Activated T-helper 2 cell treated with anti-CD3 and anti-CD28 coated beads, Interferon-gamma antibody, Interleukin-2, Interleukin-4, amounts not matched to agents 10 μg/mL and 5 μg/mL and 100 μg/mL, durations not matched to agents 14 hours and 24 hours and 36 hours (primary cell): ENCODE data around the gene TMEM235. TPM values are rescaled to one million over a fixed set of nuclear protein-coding genes. Genes with fewer than 3 reads are reported as not detected.

ENCODE experiments used
- DNase-seq: peaks from one replicate; pipeline ENCODE4 v3.0.0; 2021; ENCODE audit warnings: low spot score
- H3K27ac Mint-ChIP-seq: one replicate; pipeline ENCODE4 v1.8.0; 2021; ENCODE audit warnings: mixed read lengths
- H3K27me3 Mint-ChIP-seq: one replicate; pipeline ENCODE4 v1.8.0; 2021; ENCODE audit warnings: low read depth, mixed read lengths
- H3K36me3 Mint-ChIP-seq: one replicate; pipeline ENCODE4 v1.8.0; 2021; ENCODE audit warnings: low read depth, mixed read lengths
- H3K4me1 Mint-ChIP-seq: one replicate; pipeline ENCODE4 v1.8.0; 2021; ENCODE audit warnings: low read depth, mixed read lengths
- H3K4me3 Mint-ChIP-seq: one replicate; pipeline ENCODE4 v1.8.0; 2021; ENCODE audit warnings: low read depth, mild to moderate bottlenecking, moderate library complexity, mixed read lengths
- H3K9me3 Mint-ChIP-seq: one replicate; pipeline ENCODE4 v1.8.0; 2021; ENCODE audit warnings: mixed read lengths
- intact Hi-C: fragments of 100-400 bp; cut with micrococcal nuclease; formaldehyde crosslinking; loops from one replicate; pipeline ENCODE4 v1.15.1; 2023
- total RNA-seq: library from RNA; stranded (reverse); gene quantifications from 2 replicates; pipeline ENCODE4 v1.2.3, GENCODE V29; 2022

Gene TMEM235
- not detected in 2 replicates for total RNA-seq

DNA sequence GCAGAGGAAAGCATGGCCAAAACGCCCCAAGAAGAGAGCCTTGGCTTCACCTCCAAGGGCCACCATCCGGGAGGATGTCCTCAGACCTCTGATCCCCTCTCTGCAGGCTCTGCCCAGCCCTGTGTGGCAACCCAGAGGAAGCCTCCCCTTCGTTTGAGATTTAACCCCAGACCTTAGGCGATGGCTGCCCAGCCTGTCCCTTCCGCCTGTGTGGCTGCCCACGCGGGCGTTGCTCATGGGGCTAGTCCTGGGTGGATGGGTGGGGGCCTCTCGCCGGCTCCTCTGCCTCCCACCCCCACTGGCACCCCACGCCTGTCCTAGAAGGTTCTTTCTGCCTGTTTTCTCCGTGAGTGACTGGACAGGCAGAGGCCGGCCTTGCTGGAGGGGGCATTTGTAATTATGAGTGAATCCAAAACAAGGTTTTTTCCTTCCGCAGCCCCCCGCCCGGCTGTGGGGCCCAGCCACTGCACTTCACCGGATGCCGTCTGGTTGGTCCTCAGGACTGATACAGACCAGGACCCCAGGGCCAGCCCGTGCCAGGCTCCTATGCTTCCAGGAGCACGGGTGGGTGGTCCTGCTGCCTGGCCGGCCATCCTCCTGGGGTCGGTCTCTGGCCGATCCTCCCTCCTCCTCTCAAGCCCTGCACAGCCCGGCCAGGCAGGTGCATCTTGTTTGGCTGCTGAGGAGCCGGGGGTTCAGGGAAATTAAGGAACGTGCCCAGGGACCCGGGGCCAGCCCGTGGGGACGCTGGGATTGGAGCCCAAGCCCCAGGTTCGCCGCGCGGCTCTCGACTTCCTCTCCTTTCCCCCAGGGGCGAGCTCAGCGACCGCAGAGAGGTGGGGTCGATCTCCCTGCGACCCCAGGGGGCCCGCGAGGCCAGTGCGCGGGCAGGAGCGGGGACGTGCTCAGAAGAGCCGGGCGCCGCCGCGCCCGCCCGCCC lies at the start of gene TMEM235:
TMEM235 (plus strand) TSS at position 636 of the 940 bp plus-strand sequence. CDS start 393 bp downstream, outside the sequence.
- no peak for DNase-seq
- no peak within 1 kb of the TSS for H3K4me3 Mint-ChIP-seq
- H3K36me3 Mint-ChIP-seq = no peaks in the 10 kb centered on the region
- no peaks in the 10 kb centered on the region for H3K9me3 Mint-ChIP-seq
- no peak within 1 kb of the TSS for H3K27ac Mint-ChIP-seq
- H3K4me1 Mint-ChIP-seq = peaks cover 5% of the 10 kb centered on the region
- intact Hi-C loops = no loop called here
- peaks cover 27% of the 10 kb centered on the region for H3K27me3 Mint-ChIP-seq

DNA sequence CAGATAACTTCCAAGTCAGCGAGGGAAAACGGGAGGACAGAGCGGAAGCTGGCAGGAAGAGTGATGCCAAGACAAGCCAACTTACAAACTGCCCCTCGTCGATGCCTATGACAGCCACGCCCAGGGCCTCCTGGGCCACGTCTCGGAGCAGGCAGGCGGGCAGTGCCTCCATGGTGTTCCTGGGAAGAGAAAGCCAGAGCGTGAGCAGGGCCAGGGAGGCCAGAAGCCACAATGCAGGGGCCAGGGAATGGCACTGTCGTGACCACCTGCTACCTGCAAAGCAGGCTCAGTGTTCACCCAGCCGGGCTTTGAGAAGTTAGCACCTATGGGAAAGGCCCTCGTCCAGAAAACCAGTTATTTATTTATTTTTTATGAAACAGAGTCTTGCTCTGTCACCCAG lies 48.9 kb upstream of the TMEM235 start:
- H3K27ac Mint-ChIP-seq = no peak overlapping the region
- peaks cover 30% of the 10 kb centered on the region for H3K4me1 Mint-ChIP-seq

GRCh38 chr17:78183916-78184315 lies 47.5 kb upstream of the TMEM235 start:
- no peaks in the 10 kb centered on the region for H3K27me3 Mint-ChIP-seq
- intact Hi-C loops = no loop called here
- H3K4me1 Mint-ChIP-seq = peaks cover 33% of the 10 kb centered on the region
- no peak for DNase-seq
- H3K36me3 Mint-ChIP-seq = peaks cover 46% of the 10 kb centered on the region
- H3K9me3 Mint-ChIP-seq = no peaks in the 10 kb centered on the region
- H3K4me3 Mint-ChIP-seq = no peak overlapping the region
- H3K27ac Mint-ChIP-seq = no peak overlapping the region

More for the DNA sequence above, 48.9 kb upstream of the TMEM235 start:
- Mint-ChIP-seq H3K9me3 (no peaks in the 10 kb centered on the region), H3K27me3 (no peaks in the 10 kb centered on the region), H3K36me3 (peaks cover 51% of the 10 kb centered on the region), H3K4me3 (no peak overlapping the region)
- DNase-seq = no peak
- intact Hi-C loops = no loop called here

DNA sequence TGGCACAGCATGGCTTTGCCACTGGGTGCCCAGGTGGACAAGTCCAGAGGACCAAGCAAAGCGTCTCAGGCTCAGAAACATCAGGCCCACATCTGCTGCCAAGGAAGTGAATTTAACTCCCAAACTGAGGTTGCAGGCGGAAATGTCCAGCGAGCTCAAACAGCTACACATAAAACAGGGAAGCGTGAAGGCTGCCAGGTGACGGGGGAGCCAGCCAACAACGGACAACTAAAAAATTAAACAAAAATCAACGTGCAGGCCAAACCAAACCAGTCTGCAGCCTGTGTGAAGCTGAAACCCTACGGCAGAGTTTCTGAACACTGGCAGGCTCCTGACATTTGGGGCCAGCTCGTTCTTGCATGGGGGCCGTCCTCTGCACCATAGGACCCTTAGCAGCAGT lies 47.1 kb upstream of the TMEM235 start:
- intact Hi-C loops = no loop called here
- Mint-ChIP-seq H3K9me3 (no peaks in the 10 kb centered on the region), H3K36me3 (peaks cover 41% of the 10 kb centered on the region), H3K27me3 (no peaks in the 10 kb centered on the region), H3K27ac (no peak overlapping the region), H3K4me1 (peaks cover 33% of the 10 kb centered on the region), H3K4me3 (peak overlapping the region; percentile 38)
- no peak for DNase-seq

- peak overlapping the region; percentile 29 for H3K27ac Mint-ChIP-seq
- intact Hi-C loops = no loop called here
- H3K4me1 Mint-ChIP-seq = peaks cover 33% of the 10 kb centered on the region
- no peaks in the 10 kb centered on the region for H3K27me3 Mint-ChIP-seq
- H3K4me3 Mint-ChIP-seq = peak overlapping the region; percentile 59
- H3K9me3 Mint-ChIP-seq = no peaks in the 10 kb centered on the region
- peaks cover 36% of the 10 kb centered on the region for H3K36me3 Mint-ChIP-seq
- no peak for DNase-seq
Measured at GRCh38 chr17:78184868-78185267, 46.6 kb upstream of the TMEM235 start.

- peaks cover 29% of the 10 kb centered on the region for H3K4me1 Mint-ChIP-seq
- H3K4me3 Mint-ChIP-seq = peak overlapping the region; percentile 87
- peaks cover 30% of the 10 kb centered on the region for H3K36me3 Mint-ChIP-seq
- DNase-seq = no peak
- peak overlapping the region; percentile 77 for H3K27ac Mint-ChIP-seq
- intact Hi-C loops = loop anchor here (2.0 kb wide), 1 partner anchor 17 kb away; the partner anchor contains the start of gene SYNGR2
- no peaks in the 10 kb centered on the region for H3K9me3 Mint-ChIP-seq
- no peaks in the 10 kb centered on the region for H3K27me3 Mint-ChIP-seq
Measured at GRCh38 chr17:78185981-78186691, 45.3 kb upstream of the TMEM235 start.

GRCh38 chr17:78186692-78187595 lies 44.5 kb upstream of the TMEM235 start, which contains the start of the genes AFMID and TK1:
TSS of gene AFMID (plus strand) at chr17:78187362. CDS start at chr17:78187371, 9 bp downstream.
TSS of gene TK1 (minus strand) at chr17:78187052. CDS start at chr17:78186994, 58 bp downstream.
- Mint-ChIP-seq H3K36me3 (peaks cover 28% of the 10 kb centered on the region), H3K4me1 (peaks cover 27% of the 10 kb centered on the region), H3K27me3 (no peaks in the 10 kb centered on the region), H3K9me3 (no peaks in the 10 kb centered on the region), H3K27ac (peak within 1 kb of the TSS; percentile 77), H3K4me3 (peak within 1 kb of the TSS; percentile 87)
- peak; percentile 89 for DNase-seq
- intact Hi-C loops = loop anchor here (1.0 to 2.0 kb wide), 2 partner anchors 18 to 47 kb away; partner anchors contain the start of gene SYNGR2

DNA sequence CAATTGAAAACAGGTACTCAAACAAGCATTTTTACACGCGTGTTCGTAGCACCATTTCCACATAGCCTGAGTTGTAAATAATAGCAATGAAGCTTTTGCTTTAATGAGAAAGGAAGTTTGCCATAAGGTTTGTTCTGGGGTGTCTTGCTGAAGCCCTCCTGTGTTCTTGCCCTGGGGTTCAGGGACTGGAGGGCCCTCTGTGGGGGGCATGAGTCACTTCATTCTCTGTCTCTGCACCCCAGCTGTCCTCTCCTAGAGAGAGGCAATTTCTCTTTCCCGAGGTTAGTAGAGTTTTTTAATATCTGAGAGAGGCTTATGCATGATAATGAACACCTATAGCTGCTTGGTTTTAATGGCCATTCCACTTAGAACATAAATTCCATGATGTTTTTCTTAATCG lies 34.7 kb upstream of the TMEM235 start:
- Mint-ChIP-seq H3K27me3 (no peaks in the 10 kb centered on the region), H3K4me3 (no peak overlapping the region), H3K36me3 (peaks cover 18% of the 10 kb centered on the region), H3K9me3 (no peaks in the 10 kb centered on the region), H3K4me1 (peaks cover 2% of the 10 kb centered on the region), H3K27ac (no peak overlapping the region)
- intact Hi-C loops = no loop called here
- DNase-seq = no peak

GRCh38 chr17:78197147-78197832 lies 34.1 kb upstream of the TMEM235 start:
- peaks cover 2% of the 10 kb centered on the region for H3K4me1 Mint-ChIP-seq
- no peak overlapping the region for H3K27ac Mint-ChIP-seq
- peaks cover 18% of the 10 kb centered on the region for H3K36me3 Mint-ChIP-seq
- H3K27me3 Mint-ChIP-seq = no peaks in the 10 kb centered on the region
- no peak for DNase-seq
- no peaks in the 10 kb centered on the region for H3K9me3 Mint-ChIP-seq
- no peak overlapping the region for H3K4me3 Mint-ChIP-seq
- intact Hi-C loops = no loop called here

DNA sequence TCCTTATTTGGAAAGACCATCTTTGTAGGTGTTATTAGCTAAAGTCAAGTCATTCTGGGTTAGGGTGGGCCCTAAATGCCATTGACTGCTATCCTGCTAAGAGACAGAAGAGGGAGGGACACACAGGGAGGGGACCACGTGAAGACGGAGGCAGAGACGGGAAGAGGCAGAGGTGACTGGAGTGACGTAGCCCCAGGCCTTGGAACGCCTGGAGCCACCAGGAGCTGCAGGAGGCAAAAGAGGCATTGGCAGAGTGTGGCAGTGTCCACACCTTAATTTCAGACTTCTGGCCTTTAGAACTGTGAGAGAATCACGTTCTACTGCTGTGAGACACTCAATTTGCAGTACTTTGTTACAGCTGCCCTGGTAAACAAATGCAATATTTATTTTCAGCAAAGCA lies 31.0 kb upstream of the TMEM235 start:
- H3K27me3 Mint-ChIP-seq = no peaks in the 10 kb centered on the region
- intact Hi-C loops = no loop called here
- peaks cover 2% of the 10 kb centered on the region for H3K4me1 Mint-ChIP-seq
- DNase-seq = no peak
- no peak overlapping the region for H3K27ac Mint-ChIP-seq
- no peaks in the 10 kb centered on the region for H3K9me3 Mint-ChIP-seq
- no peak overlapping the region for H3K4me3 Mint-ChIP-seq
- peaks cover 10% of the 10 kb centered on the region for H3K36me3 Mint-ChIP-seq

- no peak for DNase-seq
- Mint-ChIP-seq H3K27me3 (no peaks in the 10 kb centered on the region), H3K4me3 (no peak overlapping the region), H3K4me1 (peaks cover 2% of the 10 kb centered on the region), H3K36me3 (peaks cover 10% of the 10 kb centered on the region), H3K9me3 (no peaks in the 10 kb centered on the region), H3K27ac (no peak overlapping the region)
- intact Hi-C loops = no loop called here
Measured at GRCh38 chr17:78202666-78203065, 28.8 kb upstream of the TMEM235 start.
